Activated T-helper 17 cell treated with anti-CD3 and anti-CD28 coated beads, Interleukin-2, amount 50 U/mL, for 72 hours (primary cell): Measurements from ENCODE around the gene ZEB1. TPM values are rescaled to one million over a fixed set of nuclear protein-coding genes. Genes with fewer than 3 reads are reported as not detected.

Source experiments
- ATAC-seq: fragments of 150-1000 bp; cut with Tn5 transposase; replicated peaks from 2 replicates; pipeline ENCODE4 v1.10.0; 2021; ENCODE audit warnings: mild to moderate bottlenecking, moderate library complexity
- H3K27ac Mint-ChIP-seq: one replicate; pipeline ENCODE4 v1.8.0; 2022; ENCODE audit warnings: mixed read lengths
- H3K27me3 Mint-ChIP-seq: one replicate; pipeline ENCODE4 v1.8.0; 2022; ENCODE audit warnings: mixed read lengths
- H3K36me3 Mint-ChIP-seq: one replicate; pipeline ENCODE4 v1.8.0; 2022; ENCODE audit warnings: low read depth, mild to moderate bottlenecking, mixed read lengths
- H3K4me1 Mint-ChIP-seq: one replicate; pipeline ENCODE4 v1.8.0; 2022; ENCODE audit warnings: mixed read lengths
- H3K4me3 Mint-ChIP-seq: one replicate; pipeline ENCODE4 v1.8.0; 2022; ENCODE audit warnings: mild to moderate bottlenecking, mixed read lengths
- H3K9me3 Mint-ChIP-seq: one replicate; pipeline ENCODE4 v1.8.0; 2022; ENCODE audit warnings: mixed read lengths
- total RNA-seq, 2 donors: library from RNA; stranded (reverse); gene quantifications; one replicate each; pipeline ENCODE4 v1.2.3, GENCODE V29; 2022

The ZEB1 gene
- total RNA-seq: 10 to 100 TPM; 46.5 to 49.2 TPM

GRCh38 chr10:31318854-31319601 lies at the start of gene ZEB1:
Gene ZEB1, plus strand, starts transcription at chr10:31319216. Its CDS starts 19 bp downstream, at chr10:31319235.
- no peaks in the 10 kb centered on the region for H3K27me3 Mint-ChIP-seq
- peaks cover 32% of the 10 kb centered on the region for H3K36me3 Mint-ChIP-seq
- peak within 1 kb of the TSS; percentile 99 for H3K27ac Mint-ChIP-seq
- no peaks in the 10 kb centered on the region for H3K9me3 Mint-ChIP-seq
- peaks cover 29% of the 10 kb centered on the region for H3K4me1 Mint-ChIP-seq
- ATAC-seq: peak; percentile 47
- H3K4me3 Mint-ChIP-seq: peak within 1 kb of the TSS; percentile 94

GRCh38 chr10:31270954-31271353 lies 48.1 kb upstream of the ZEB1 start:
- H3K4me3 Mint-ChIP-seq: no peak overlapping the region
- no peaks in the 10 kb centered on the region for H3K4me1 Mint-ChIP-seq
- H3K27ac Mint-ChIP-seq: no peak overlapping the region
- peaks cover 3% of the 10 kb centered on the region for H3K27me3 Mint-ChIP-seq
- H3K9me3 Mint-ChIP-seq: peaks cover 11% of the 10 kb centered on the region
- no peak for ATAC-seq
- H3K36me3 Mint-ChIP-seq: no peaks in the 10 kb centered on the region

GRCh38 chr10:31272841-31273240 lies 46.2 kb upstream of the ZEB1 start:
- H3K27me3 Mint-ChIP-seq: peaks cover 3% of the 10 kb centered on the region
- no peak overlapping the region for H3K4me3 Mint-ChIP-seq
- peaks cover 11% of the 10 kb centered on the region for H3K9me3 Mint-ChIP-seq
- no peaks in the 10 kb centered on the region for H3K4me1 Mint-ChIP-seq
- H3K36me3 Mint-ChIP-seq: no peaks in the 10 kb centered on the region
- H3K27ac Mint-ChIP-seq: no peak overlapping the region
- no peak for ATAC-seq

GRCh38 chr10:31273789-31274188 lies 45.2 kb upstream of the ZEB1 start:
- Mint-ChIP-seq H3K27ac (peak overlapping the region; percentile 62), H3K9me3 (peaks cover 11% of the 10 kb centered on the region), H3K4me1 (no peaks in the 10 kb centered on the region), H3K4me3 (no peak overlapping the region), H3K36me3 (no peaks in the 10 kb centered on the region), H3K27me3 (peaks cover 3% of the 10 kb centered on the region)
- ATAC-seq: no peak

GRCh38 chr10:31274310-31274709 lies 44.7 kb upstream of the ZEB1 start:
- H3K4me1 Mint-ChIP-seq: no peaks in the 10 kb centered on the region
- H3K27ac Mint-ChIP-seq: peak overlapping the region; percentile 62
- peaks cover 11% of the 10 kb centered on the region for H3K9me3 Mint-ChIP-seq
- H3K27me3 Mint-ChIP-seq: peaks cover 3% of the 10 kb centered on the region
- no peak for ATAC-seq
- no peak overlapping the region for H3K4me3 Mint-ChIP-seq
- H3K36me3 Mint-ChIP-seq: no peaks in the 10 kb centered on the region

- no peak for ATAC-seq
- no peak overlapping the region for H3K4me3 Mint-ChIP-seq
- H3K9me3 Mint-ChIP-seq: peaks cover 6% of the 10 kb centered on the region
- no peak overlapping the region for H3K27ac Mint-ChIP-seq
- no peaks in the 10 kb centered on the region for H3K36me3 Mint-ChIP-seq
- no peaks in the 10 kb centered on the region for H3K4me1 Mint-ChIP-seq
- peaks cover 3% of the 10 kb centered on the region for H3K27me3 Mint-ChIP-seq
Measured at GRCh38 chr10:31278279-31278941, 40.6 kb upstream of the ZEB1 start.

- H3K4me1 Mint-ChIP-seq: no peaks in the 10 kb centered on the region
- H3K36me3 Mint-ChIP-seq: no peaks in the 10 kb centered on the region
- no peak overlapping the region for H3K27ac Mint-ChIP-seq
- no peak overlapping the region for H3K4me3 Mint-ChIP-seq
- H3K9me3 Mint-ChIP-seq: peaks cover 6% of the 10 kb centered on the region
- no peak for ATAC-seq
- H3K27me3 Mint-ChIP-seq: peaks cover 3% of the 10 kb centered on the region
Measured at GRCh38 chr10:31280972-31281371, 38.0 kb upstream of the ZEB1 start.

GRCh38 chr10:31288001-31288400 lies 31.0 kb upstream of the ZEB1 start:
- no peak overlapping the region for H3K4me3 Mint-ChIP-seq
- H3K9me3 Mint-ChIP-seq: no peaks in the 10 kb centered on the region
- no peaks in the 10 kb centered on the region for H3K36me3 Mint-ChIP-seq
- no peak for ATAC-seq
- no peak overlapping the region for H3K27ac Mint-ChIP-seq
- H3K27me3 Mint-ChIP-seq: no peaks in the 10 kb centered on the region
- H3K4me1 Mint-ChIP-seq: no peaks in the 10 kb centered on the region

GRCh38 chr10:31288962-31289361 lies 30.1 kb upstream of the ZEB1 start:
- H3K4me1 Mint-ChIP-seq: no peaks in the 10 kb centered on the region
- H3K27ac Mint-ChIP-seq: no peak overlapping the region
- H3K36me3 Mint-ChIP-seq: no peaks in the 10 kb centered on the region
- H3K27me3 Mint-ChIP-seq: no peaks in the 10 kb centered on the region
- ATAC-seq: no peak
- H3K4me3 Mint-ChIP-seq: no peak overlapping the region
- no peaks in the 10 kb centered on the region for H3K9me3 Mint-ChIP-seq

- no peaks in the 10 kb centered on the region for H3K9me3 Mint-ChIP-seq
- ATAC-seq: no peak
- no peaks in the 10 kb centered on the region for H3K27me3 Mint-ChIP-seq
- H3K4me3 Mint-ChIP-seq: no peak overlapping the region
- no peaks in the 10 kb centered on the region for H3K4me1 Mint-ChIP-seq
- H3K36me3 Mint-ChIP-seq: no peaks in the 10 kb centered on the region
- no peak overlapping the region for H3K27ac Mint-ChIP-seq
Measured at GRCh38 chr10:31290386-31290785, 28.6 kb upstream of the ZEB1 start.

- no peak overlapping the region for H3K4me3 Mint-ChIP-seq
- no peaks in the 10 kb centered on the region for H3K36me3 Mint-ChIP-seq
- H3K27me3 Mint-ChIP-seq: no peaks in the 10 kb centered on the region
- ATAC-seq: no peak
- H3K4me1 Mint-ChIP-seq: no peaks in the 10 kb centered on the region
- no peak overlapping the region for H3K27ac Mint-ChIP-seq
- no peaks in the 10 kb centered on the region for H3K9me3 Mint-ChIP-seq
Measured at GRCh38 chr10:31291123-31291522, 27.9 kb upstream of the ZEB1 start.

- H3K4me3 Mint-ChIP-seq: no peak overlapping the region
- no peaks in the 10 kb centered on the region for H3K36me3 Mint-ChIP-seq
- no peak for ATAC-seq
Measured at GRCh38 chr10:31294558-31294957, 24.5 kb upstream of the ZEB1 start.

GRCh38 chr10:31296754-31297153 lies 22.3 kb upstream of the ZEB1 start:
- H3K27ac Mint-ChIP-seq: no peak overlapping the region
- H3K4me3 Mint-ChIP-seq: no peak overlapping the region
- peaks cover 3% of the 10 kb centered on the region for H3K27me3 Mint-ChIP-seq
- peaks cover 3% of the 10 kb centered on the region for H3K9me3 Mint-ChIP-seq
- H3K4me1 Mint-ChIP-seq: peaks cover 5% of the 10 kb centered on the region
- no peaks in the 10 kb centered on the region for H3K36me3 Mint-ChIP-seq
- ATAC-seq: no peak

More at GRCh38 chr10:31294558-31294957, 24.5 kb upstream of the ZEB1 start:
- Mint-ChIP-seq H3K4me1 (peaks cover 5% of the 10 kb centered on the region), H3K9me3 (no peaks in the 10 kb centered on the region), H3K27ac (no peak overlapping the region), H3K27me3 (no peaks in the 10 kb centered on the region)

- peaks cover 3% of the 10 kb centered on the region for H3K27me3 Mint-ChIP-seq
- H3K27ac Mint-ChIP-seq: no peak overlapping the region
- H3K9me3 Mint-ChIP-seq: peaks cover 3% of the 10 kb centered on the region
- peak; percentile 49 for ATAC-seq
- no peak overlapping the region for H3K4me3 Mint-ChIP-seq
- H3K36me3 Mint-ChIP-seq: no peaks in the 10 kb centered on the region
- peaks cover 5% of the 10 kb centered on the region for H3K4me1 Mint-ChIP-seq
Measured at GRCh38 chr10:31299119-31299518, 19.9 kb upstream of the ZEB1 start.

GRCh38 chr10:31303212-31303611 lies 15.8 kb upstream of the ZEB1 start:
- Mint-ChIP-seq H3K36me3 (no peaks in the 10 kb centered on the region), H3K27me3 (peaks cover 3% of the 10 kb centered on the region), H3K4me3 (no peak overlapping the region), H3K27ac (no peak overlapping the region), H3K9me3 (peaks cover 3% of the 10 kb centered on the region), H3K4me1 (peaks cover 5% of the 10 kb centered on the region)
- ATAC-seq: no peak
